GM21723 (cell line): Measurements from ENCODE around the gene EXOC5.

ENCODE experiments used
- ATAC-seq: cut with Tn5 transposase; IDR thresholded peaks from one replicate; pipeline ENCODE4 v1.9.1; 2021; ENCODE audit warnings: mild to moderate bottlenecking, moderate library complexity; ENCODE audit not compliant: unreplicated experiment

EXOC5 gene

GRCh38 chr14:57171363-57171762, 97.3 kb downstream of the EXOC5 start:
- ATAC-seq, result no peak

- ATAC-seq, result no peak
Measured at GRCh38 chr14:57169901-57170300, 98.8 kb downstream of the EXOC5 start.

- no peak for ATAC-seq
Measured at GRCh38 chr14:57168138-57168679, 100.5 kb downstream of the EXOC5 start.

- no peak for ATAC-seq
Measured at GRCh38 chr14:57161583-57162234, 107.0 kb downstream of the EXOC5 start.

GRCh38 chr14:57160333-57160732, 108.4 kb downstream of the EXOC5 start:
- no peak for ATAC-seq

GRCh38 chr14:57153286-57153685, 115.4 kb downstream of the EXOC5 start:
- ATAC-seq, result no peak
